NT2/D1 (cell line): ENCODE measurements around the gene NSMCE1.

ENCODE experiments used
- SUZ12 ChIP-seq: IDR thresholded peaks from 2 replicates; pipeline ENCODE4 v1.6.1; 2011; ENCODE audit not compliant: insufficient read length, insufficient read depth; ENCODE audit errors: extremely low read depth
- YY1 ChIP-seq: IDR thresholded peaks from 2 replicates; pipeline ENCODE4 v1.6.1; 2011; ENCODE audit not compliant: insufficient read length, insufficient read depth
- ZNF274 ChIP-seq: IDR thresholded peaks from 2 replicates; pipeline ENCODE4 v1.6.1; 2011; ENCODE audit warnings: mild to moderate bottlenecking, low read depth, low read length

DNA sequence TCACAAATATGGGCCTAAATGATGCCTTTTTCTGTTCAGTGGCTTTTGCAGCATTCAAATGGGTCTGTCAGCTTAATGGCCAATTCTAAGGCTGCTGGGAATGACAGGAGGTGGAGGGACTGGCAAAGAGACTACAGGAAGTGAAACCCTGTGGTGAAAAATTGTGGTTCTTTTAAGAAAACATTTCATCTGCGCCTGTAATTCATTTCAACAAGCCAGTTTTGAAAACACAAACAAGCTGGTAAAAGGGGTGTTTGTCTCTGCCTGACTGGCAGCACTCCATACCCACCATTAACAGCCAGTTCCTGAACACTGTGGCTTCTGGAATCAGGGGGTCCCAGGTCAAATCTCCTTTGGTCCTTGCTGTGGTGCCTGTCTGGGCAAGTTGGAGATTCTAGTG, 68.8 kb downstream of the NSMCE1 start:
- TF ChIP-seq ZNF274 (no peak), YY1 (no peak), SUZ12 (no peak)
